Activated T-cell treated with anti-CD3 and anti-CD28 coated beads for 1 hour (primary cell): Measurements from ENCODE around the gene MICOS13.
"Not testable (repeated sequence)": the region's sequence is repeated elsewhere in the genome, so short reads cannot be mapped to it uniquely, and the experiment has no call there.

Experiments used
- DNase-seq: peaks from one replicate; pipeline ENCODE4 v3.0.0-alpha.2; 2020; ENCODE audit warnings: low read depth

Gene MICOS13

DNA sequence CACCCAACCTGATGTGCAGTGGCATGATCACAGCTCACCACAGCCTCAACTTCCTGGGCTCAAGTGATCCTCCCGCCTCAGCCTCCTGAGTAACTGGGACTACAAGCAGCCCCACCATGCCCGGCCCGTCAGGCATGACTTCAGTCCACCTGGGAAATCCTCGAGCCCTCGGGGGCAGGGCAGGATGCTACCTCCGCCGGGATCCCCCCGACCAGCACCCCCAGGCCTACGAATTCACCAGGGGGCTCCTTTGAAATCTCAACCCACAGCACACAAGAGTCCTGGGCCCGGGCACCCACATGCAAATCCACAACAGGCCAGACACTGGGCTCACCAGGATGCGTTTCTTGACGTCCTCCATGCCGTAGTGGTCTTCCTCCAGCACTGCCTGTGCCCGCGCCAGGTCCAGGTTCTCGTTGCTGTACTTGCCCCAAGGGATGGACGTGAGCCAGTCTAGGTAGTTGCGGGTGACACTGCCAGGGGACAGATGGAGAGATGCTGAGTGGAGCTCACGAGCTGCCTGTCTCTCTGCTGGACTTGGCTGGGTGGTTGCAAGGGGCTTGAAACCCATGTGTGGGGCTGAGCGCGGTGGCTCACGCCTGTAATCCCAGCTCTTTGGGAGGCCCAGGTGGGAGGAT, 20.3 kb upstream of the MICOS13 start:
- no peak for DNase-seq

DNA sequence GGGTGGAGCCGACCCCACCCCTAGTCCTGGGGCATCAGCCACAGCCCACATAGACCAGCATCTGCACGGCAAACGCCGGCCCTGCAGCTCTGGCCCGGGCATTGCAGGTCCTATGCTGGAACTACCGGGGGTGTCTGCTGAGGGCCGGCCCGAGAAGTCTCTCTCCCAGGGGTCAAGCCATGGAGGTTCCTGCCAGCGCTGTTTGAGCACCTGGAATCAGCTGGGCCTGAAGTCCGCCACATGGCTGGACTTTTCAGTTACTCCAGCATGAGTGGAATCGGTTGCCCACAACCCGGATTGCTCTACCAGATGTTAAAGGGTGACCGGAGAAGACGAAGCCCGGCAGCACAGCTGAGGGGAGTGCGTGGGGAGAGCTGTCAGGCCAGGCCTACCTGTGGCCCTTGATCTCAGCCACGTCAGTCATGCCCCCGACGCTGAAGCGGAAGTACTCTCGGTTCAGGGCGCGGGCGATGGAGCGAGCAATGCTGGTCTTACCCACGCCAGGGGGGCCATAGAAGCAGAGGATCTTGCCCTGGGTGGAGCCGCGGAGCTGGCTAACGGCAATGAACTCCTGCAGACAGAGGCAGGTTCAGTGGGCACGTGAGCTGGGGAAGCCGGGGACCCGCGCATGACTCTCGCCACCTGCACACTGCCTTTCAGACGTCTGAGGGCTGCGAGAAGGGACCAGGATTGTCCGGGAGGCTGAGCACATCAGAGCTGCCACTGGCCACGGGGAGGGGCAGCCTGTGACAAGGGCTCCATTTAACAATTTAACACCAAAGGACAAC, 18.5 kb upstream of the MICOS13 start:
- no peak for DNase-seq

DNA sequence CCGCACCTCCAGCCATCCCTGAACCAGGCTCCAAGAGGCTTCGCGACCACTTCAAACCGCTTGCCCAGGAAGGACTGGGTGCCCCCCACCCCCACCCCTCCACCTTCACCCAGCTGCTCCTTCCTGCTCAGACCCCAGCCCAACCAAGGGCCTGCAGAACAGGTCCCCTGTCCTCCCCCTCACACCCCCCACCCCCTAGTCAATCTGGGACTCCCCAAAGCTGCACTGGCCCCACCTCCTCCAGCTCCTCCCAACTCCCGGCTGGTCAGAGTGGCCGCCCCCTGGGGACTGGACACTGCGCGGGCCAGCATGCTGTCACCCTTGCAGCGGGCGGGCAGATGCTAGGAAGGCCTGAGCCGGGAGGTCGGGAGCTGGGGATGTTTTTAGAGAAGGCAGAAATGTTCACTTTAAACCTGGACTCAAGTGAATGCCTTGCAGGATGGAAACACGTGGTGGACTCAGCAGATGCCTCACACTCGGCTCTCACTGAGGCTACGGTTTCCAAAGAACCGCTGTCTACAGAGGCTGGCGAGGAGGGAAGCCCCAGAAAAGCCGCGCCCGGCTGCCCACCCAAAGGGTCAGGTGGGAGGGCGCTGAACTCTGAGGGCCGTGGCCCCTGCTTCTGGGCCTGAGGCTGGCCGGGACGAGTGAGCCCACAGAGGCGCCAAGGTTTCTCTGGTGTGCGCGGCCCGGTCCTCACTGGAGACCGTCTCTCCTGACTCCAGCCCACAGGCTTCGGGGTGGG, 17.7 kb upstream of the MICOS13 start:
- no peak for DNase-seq

DNA sequence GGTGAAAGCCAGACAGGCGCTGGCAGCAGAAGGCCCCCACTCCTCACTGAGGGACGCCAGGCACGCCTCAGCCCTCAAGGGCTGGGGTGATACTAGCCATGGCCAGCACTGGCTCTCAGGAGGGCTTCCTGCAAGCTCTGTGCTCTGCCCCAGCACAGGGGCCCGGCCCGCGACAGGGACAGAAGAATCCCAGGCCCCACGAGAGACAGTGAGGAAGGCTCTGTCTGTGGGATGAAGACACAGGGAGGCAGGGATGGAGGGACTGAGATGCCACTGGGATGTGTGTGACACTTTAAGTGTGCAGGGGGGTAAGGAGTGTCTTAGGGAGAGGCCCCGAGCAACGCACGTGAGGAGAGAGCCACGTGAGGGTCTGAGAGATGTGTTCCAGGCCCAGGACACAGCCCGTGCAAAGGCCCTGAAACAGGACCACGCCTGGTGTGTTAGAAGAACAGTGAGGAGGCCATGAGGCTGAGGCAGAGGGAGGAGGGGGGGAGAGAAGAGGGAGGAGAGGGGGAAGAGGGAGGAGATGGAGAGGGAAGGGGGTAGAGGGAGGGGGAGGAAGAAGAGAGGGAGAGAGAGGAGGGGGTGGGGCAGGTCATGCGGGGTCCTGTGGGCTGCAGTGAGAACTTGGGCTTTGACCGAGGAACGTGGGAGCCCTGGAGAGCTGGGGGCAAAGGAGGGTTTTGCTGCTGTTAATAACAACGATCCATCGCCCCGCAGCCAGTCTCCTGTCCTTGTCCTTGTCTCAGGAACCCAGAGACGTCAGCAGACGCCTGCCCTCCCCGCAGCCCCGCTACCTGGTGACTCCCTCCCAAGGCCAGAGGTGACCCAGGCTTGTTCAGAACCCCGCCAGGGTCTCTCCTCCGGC, 16.9 kb upstream of the MICOS13 start:
- DNase-seq: no peak

DNA sequence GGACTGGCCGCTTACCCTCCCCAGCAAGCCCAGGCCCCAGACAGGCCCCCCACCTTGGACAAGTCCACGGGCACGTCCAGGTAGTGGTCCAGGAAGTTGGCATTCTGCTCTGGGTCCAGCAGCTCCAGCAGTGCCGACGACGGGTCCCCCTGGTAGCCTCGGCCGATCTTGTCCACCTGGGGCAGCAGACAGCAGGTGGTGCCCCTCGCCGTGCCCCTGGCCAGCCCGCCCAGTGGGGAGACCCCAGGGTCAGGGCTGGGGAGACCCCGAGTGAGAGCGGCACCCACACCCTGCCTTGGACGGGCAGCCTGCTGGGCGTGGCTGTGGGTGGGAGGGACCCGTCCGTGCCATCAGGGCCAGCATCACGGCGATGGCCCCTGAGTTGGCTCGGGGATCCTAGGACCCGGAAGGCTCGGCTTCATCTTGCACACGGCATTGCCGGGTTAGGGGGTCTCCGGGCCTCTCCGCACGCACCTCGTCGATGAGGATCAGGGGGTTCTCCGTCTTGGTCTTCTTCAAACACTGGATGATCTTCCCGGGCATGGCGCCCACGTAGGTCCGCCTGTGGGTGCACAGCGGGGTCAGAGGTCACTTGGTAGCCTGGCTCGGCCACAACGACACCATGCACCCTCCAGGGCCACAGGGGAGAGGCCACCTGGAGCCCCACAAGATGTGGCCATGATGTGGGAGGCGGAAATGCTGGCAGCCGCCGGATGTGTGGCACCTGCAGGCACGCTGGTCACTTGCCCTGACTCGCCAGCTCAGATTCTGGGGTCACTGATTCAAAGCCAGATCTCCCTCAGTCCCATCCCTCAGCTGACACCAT, 16.1 kb upstream of the MICOS13 start:
- DNase-seq: no peak

DNA sequence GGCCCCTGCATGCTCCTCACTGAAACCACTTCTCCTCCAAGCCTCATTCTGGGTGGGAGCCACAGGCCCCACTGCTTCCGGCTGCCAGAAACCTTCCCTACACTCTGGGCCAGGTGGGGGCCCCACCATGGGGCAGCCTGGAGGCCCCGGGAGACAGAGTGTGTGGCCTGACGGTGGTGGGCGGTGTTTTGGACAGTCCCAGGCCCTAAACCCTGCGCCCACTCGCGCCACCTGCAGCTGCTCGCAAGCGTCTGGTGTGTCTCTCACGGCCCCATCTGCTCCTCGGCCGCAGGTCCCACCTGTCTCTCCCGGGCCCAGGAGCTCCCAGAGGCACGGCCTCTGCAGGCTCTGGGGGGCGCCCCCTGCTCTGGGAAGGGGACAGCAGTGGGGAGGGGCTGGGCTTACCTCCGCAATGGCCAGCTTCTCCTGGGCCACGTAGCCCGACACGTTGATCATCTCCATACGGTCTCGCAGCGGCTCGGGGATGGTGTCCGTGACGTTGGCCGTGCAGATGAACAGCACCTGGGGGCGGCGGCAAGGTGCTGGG, 15.4 kb upstream of the MICOS13 start:
- no peak for DNase-seq

DNA sequence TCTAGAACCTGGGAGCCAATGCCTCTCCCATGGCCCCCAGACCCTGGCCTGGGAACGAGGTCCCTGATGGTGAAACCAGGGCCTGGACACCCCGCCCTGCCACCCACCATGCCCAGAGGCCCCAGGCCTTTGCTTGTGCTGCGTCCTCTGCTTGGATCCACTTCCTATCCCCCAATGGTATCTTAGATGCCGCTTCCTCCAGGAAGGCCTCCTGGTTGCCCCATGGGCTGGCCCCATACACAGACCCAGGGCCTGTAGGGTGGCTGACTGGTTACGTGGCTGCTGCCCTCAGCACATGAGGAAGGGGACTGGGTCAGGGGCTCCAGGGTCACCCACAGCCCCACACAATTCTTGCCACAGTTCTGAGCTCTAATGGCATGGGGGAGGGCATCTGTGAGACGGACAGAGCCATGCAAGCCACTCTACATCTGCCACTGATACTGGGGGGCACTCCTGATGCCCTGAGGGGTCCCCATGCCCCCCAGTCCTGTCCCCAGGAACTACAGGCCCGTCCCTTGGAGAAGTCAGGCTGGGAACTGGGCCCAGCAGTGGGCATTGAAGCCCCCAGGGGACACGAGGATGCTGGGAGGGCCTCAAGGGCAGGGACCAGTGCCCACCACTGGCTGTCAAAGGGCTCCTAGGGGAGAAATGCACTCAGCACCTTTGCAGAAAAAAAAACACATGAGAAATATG, 14.8 kb upstream of the MICOS13 start:
- no peak for DNase-seq

DNA sequence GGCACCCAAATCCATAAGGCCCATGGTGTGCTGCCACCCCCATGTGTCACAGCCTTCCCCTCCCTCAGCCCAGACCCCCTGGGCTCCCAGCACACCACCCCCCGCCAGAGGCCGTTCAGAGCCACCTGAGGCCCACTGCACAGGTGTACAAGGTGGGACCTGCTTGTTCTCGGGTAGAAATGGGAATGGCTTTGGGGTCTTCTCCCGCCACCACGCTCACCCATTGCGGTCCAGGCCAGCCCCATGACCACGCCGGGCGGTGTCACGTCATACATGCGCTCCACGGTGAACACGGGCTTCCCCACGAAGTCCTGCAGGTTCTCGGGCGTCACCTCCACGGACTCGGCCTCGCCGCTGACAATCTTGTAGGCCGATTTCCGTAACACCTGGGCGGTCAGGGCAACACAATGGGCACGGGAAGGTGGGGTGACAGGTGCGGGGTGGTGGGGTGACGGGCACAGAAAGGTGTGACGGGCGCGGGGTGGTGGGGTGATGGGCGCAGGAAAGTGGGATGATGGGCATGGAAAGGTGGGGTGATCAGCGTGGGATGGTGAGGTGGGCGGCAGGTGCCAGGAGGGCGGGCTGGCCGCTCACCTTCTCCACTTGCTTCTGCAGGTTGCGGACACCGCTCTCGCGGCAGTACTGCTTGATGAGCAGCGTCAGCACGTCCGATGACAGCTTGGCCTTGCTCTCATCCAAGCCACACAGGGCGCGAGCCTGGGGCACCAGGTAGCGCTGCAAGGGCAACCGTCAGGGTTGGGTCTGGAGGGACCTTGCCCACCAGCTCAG, 14.0 kb upstream of the MICOS13 start:
- no peak for DNase-seq

DNA sequence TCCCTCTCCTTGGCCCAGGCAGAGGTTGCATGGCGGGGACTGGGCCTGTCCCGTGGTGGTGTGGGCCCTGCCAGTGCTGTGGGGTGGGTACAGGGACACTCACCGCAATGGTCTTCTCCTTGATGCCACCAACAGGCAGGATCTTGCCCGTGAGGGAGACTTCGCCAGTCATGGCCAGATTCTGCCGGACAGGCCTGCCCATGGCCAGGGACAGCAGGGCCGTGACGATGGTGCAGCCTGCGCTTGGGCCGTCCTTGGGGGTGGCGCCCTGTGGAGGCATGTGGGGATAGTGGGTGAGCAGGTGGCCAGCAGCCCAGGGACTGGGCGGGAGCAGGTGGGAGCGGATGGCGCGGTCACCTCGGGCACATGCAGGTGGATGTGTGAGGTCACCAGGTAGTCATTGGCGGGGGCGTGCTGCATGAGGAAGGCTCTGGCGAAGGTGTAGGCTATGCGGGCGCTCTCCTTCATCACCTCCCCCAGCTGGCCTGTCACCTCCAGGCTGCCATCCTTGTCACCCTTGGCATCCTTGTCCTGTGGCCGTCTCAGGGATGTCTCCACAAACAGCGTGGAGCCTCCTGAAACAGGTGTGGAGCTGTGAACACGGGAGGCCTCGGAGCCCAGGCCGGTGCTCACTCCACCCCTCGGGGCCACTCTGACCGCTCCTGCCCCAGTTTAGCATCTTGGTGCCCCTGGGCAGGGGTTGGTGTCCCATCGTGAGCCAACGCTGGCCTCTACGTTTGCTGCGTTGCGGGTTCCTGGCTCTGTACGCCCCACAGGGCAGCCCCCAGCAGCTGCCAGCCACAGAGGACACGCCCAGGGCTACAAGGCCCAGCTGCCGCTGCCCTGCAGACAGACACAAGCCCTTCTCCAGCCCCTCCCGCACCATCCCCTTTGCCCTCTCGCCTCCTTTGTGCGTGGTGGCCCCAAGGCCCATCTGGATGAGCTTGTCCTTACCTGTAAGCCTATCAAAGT, 13.2 kb upstream of the MICOS13 start:
- no peak for DNase-seq

DNA sequence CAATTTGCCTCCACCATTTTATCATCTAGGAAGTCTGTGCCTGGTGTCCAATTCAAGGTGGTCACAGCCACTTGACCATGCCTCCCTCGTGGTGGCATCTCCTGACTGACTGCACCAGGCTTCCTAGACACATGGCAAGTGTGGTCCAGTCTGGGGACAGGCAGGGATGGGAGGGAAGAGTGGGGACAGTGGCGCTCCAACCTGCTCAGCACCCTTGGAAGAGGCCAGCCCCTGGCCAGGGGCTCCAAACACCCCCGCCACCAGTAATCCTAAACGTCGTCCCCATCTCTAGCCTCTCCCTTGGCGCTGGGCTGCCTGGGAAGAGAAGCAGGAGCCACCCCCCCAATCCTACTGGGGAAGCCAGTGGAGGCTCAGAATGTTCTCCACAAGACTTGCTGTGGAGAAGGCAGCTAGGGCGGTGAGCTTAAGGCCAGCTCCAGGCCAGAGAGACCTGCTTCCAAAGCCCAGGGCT, 12.4 kb upstream of the MICOS13 start:
- DNase-seq: no peak

DNA sequence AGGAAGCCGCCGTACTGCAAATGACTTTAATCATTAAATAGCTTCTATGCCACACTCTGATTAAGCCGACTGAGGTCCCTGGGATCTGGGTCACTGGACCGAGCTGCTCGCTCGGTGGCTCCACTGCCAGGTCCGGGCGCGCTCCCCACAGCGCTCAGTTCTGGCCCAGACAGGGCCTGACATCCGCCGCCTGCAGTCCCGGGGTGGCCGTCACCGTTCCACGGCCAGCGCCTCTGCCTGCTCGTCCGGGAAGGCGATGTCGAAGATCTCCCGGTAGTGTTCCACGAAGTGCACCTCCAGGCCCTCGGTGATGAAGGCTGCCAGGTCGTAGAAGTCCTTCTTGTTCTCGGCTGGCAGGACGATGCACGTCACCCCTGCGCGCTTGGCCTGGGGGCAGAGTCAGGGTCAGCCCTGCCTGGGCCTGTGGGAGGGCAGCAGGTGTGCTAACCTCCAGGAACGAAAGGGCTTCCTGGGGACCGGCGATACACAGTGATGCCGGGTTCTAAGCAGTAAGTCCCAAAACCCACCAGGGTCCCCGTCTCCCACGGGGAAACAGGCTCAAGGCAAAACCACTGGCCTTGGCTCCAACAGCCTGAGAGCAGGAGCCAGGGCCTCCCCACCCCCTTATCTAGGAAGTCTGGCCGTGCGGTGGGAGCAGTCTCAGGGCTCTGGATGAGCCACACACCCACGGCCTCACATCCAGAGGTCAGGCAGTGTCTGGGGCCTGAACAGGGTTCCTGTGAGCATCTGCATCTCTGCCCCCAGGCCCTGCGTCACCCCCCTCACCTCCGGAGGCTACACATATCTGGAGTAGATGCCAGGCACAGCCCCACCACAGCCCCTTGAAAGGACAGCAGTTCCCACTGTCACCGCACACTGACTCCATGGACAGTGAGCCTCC, 11.8 kb upstream of the MICOS13 start:
- no peak for DNase-seq

DNA sequence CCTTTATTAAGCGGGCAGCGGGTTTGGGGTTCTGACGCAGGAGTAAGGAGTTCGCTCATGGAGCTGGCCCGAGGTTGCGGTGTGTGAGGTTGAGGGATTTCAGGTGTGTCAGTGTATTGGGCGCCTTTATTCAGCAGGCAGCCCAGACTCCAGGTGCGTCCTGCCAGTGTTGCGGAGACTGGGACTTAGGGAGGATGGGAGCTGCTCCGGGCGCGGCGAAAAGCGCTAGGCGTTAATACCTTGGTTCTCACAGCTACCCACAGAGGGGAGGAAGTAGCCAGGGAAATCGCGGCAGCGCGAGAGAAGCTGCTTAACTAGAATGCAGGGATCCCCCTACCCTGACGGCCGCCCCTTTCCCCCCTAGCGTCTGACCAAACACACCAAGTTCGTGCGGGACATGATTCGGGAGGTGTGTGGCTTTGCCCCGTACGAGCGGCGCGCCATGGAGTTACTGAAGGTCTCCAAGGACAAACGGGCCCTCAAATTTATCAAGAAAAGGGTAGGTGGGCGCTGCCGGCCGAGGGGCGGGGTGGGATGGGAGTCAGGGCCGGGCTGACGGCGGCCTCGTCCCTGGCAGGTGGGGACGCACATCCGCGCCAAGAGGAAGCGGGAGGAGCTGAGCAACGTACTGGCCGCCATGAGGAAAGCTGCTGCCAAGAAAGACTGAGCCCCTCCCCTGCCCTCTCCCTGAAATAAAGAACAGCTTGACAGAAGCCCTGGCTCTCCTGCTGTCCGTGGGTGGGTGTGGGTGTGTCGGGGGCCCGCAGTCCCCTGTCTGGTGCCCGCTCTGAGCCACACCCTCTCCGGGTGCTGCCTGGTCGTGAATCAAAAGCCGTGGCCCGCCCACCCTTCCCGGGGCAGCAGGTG, 10.9 kb upstream of the MICOS13 start:
- DNase-seq: peak; percentile 26

DNA sequence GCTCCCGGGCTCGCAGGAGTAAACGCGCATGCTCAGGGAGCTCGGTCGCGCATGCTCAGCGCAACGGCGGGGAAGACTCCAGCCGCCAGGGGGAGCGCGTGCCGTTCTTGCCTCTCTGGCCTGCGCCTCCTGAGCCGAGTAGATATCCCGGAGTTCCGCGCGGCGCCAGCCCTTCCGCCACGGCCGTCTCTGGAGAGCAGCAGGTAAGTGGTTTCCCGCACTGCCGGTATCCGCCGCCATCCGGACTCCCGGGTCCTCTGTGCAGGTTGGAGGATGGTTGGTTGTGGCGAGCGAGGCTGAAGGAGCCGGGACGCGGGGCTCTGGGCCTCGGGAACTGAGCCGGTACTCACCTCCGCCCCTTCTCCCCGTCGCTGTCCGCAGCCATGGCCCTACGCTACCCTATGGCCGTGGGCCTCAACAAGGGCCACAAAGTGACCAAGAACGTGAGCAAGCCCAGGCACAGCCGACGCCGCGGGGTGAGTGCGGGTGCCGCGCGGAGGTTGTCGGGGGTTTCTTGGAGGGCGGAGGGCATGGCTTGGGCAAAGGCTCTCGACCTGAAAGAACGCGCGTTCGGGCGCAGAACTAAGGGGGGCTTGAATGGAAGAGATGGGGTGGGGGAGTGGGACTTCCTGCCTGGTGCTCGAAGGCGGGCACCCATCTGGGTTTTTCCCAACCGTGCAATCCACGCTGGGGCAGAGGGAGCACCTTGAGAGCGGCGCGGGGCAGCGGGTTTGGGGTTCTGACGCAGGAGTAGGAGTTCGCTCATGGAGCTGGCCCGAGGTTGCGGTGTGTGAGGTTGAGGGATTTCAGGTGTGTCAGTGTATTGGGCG, 10.0 kb upstream of the MICOS13 start, which contains the start of gene RPL36:
RPL36 (plus strand) TSS at position 171 of the 830 bp plus-strand sequence; CDS start at position 384, 213 bp downstream.
- DNase-seq: peak; percentile 99

DNA sequence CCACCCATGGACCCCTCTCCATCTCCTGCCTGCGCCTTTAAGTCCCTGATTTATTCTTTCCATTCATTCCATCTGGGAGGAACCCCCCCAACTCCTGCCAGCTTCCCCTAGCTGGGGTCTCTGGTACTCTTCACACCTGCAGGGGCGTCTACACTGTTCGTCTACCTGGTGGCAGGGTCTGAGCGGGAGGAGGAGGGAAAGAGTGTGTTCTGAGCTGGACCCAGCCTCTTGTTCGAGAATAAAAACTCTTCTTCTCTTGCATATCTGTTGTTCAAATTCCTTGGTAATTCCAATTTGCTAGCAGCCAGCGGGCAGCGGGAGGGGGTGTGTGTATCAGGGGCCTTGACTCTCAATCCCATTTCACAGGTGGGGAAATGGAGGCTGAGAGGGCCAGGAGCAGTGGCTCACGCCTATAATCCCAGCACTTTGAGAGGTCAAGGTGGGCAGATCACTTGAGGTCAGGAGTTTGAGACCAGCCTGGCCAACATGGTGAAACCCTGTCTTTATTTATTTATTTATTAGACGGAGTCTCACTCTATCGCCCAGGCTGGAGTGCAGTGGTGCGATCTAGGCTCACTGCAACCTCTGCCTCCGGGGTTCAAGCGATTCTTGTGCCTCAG, 8.1 kb upstream of the MICOS13 start:
- DNase-seq: not testable (repeated sequence)
